Stimulated activated CD4-positive, alpha-beta T cell treated with anti-CD3 and anti-CD28 coated beads, Interleukin-2, amount 100 ng/mL, for 24 hours (primary cell): Measurements from ENCODE around the gene PRDX2.

Experiments used
- DNase-seq, 2 donors: peaks; one replicate each; pipeline ENCODE4 v3.0.0-alpha.2; 2020

PRDX2 gene

GRCh38 chr19:12792051-12792852, 9.3 kb downstream of the PRDX2 start:
- peak; percentile 77 to 78 for DNase-seq

GRCh38 chr19:12791345-12792050, 10.1 kb downstream of the PRDX2 start, which contains the start of gene JUNB:
TSS of gene JUNB (plus strand) at chr19:12791486. CDS start at chr19:12791772, 286 bp downstream.
- DNase-seq, result peak; percentile 95 to 96

GRCh38 chr19:12790628-12791344, 10.8 kb downstream of the PRDX2 start:
- DNase-seq, result no peak

- DNase-seq, result peak; percentile 89 to 97
Measured at GRCh38 chr19:12789904-12790619, 11.5 kb downstream of the PRDX2 start.

- peak in 1 of 2 donors; percentile 51 for DNase-seq
Measured at GRCh38 chr19:12789098-12789903, 12.3 kb downstream of the PRDX2 start.

- DNase-seq, result peak in 1 of 2 donors; percentile 55
Measured at GRCh38 chr19:12788682-12789097, 12.9 kb downstream of the PRDX2 start.

- no peak for DNase-seq
Measured at GRCh38 chr19:12788042-12788681, 13.4 kb downstream of the PRDX2 start.

- DNase-seq, result no peak
Measured at GRCh38 chr19:12787458-12787857, 14.1 kb downstream of the PRDX2 start.

GRCh38 chr19:12786952-12787351, 14.6 kb downstream of the PRDX2 start:
- DNase-seq, result no peak

- no peak for DNase-seq
Measured at GRCh38 chr19:12786141-12786870, 15.3 kb downstream of the PRDX2 start.

- no peak for DNase-seq
Measured at GRCh38 chr19:12785431-12786031, 16.1 kb downstream of the PRDX2 start.

GRCh38 chr19:12784871-12785430, 16.6 kb downstream of the PRDX2 start:
- no peak for DNase-seq

GRCh38 chr19:12784394-12784870, 17.2 kb downstream of the PRDX2 start:
- no peak for DNase-seq

- no peak for DNase-seq
Measured at GRCh38 chr19:12783849-12784393, 17.7 kb downstream of the PRDX2 start.

- peak; percentile 65 to 75 for DNase-seq
Measured at GRCh38 chr19:12783291-12783848, 18.2 kb downstream of the PRDX2 start.

GRCh38 chr19:12782424-12783290, 18.9 kb downstream of the PRDX2 start:
- peak; percentile 86 to 93 for DNase-seq

- no peak for DNase-seq
Measured at GRCh38 chr19:12782174-12782423, 19.5 kb downstream of the PRDX2 start.
